ENCODE results near the gene TASOR.

DNA sequence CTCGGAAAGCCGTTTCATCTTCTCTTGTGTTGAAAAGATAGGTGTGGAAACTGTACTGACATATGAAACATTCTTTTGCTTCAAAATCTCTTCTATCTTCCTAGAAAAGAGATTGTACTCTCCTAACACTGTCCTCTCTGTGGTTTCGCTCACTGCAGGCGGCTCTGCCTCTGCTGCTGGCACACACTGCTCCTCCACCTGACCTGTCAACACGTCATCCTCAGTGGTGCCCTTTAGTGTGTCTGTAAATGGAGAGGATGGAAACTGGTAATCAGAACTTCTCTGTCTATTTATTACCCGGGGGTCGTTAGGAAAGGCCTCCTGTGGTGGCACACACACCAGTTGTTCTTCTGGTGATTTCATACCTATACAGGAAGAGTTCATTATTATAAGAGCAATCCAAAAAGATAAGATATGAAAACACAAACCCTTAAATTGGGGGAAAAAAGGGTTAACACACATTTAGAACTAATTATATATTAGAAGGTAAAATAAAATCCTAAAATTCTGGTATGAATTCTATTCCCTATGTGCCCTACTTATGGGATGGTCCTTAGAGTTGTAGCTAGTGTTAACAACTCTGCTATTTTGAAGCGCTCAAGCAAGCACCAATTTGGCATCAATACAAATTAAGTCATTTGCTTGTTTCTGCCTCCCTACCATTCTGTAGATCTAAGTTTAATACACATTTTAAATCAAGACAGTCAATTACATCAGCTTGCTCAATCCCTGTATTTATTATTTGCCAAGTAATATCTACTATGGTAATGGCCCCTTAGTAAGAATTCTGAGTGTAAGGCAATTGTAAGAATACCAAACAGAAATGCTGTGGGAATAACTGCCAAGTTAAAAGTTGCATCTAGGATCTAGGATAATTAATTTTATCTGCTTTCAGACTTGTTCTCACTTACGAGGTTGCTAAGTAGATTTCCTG lies 49.2 kb downstream of the TASOR start:
- TF ChIP-seq, protein P1, sequence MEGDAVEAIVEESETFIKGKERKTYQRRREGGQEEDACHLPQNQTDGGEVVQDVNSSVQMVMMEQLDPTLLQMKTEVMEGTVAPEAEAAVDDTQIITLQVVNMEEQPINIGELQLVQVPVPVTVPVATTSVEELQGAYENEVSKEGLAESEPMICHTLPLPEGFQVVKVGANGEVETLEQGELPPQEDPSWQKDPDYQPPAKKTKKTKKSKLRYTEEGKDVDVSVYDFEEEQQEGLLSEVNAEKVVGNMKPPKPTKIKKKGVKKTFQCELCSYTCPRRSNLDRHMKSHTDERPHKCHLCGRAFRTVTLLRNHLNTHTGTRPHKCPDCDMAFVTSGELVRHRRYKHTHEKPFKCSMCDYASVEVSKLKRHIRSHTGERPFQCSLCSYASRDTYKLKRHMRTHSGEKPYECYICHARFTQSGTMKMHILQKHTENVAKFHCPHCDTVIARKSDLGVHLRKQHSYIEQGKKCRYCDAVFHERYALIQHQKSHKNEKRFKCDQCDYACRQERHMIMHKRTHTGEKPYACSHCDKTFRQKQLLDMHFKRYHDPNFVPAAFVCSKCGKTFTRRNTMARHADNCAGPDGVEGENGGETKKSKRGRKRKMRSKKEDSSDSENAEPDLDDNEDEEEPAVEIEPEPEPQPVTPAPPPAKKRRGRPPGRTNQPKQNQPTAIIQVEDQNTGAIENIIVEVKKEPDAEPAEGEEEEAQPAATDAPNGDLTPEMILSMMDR (IDR thresholded peaks at IDR 0.05; ENCODE audit: low read length) = no peak
- no peak for TF ChIP-seq EZH2 (IDR thresholded peaks at IDR 0.05; ENCODE audit: borderline replicate concordance, low read length)

All from OCI-LY1 (cell line).